Central memory CD8-positive, alpha-beta T cell (primary cell): Measurements from ENCODE around the gene RNF144A.

Experiments used
- ATAC-seq: fragments of 150-1000 bp; cut with Tn5 transposase; replicated peaks from 2 replicates; pipeline ENCODE4 v1.10.0; 2022; ENCODE audit warnings: mild to moderate bottlenecking, moderate FRiP score, moderate number of reproducible peaks; ENCODE audit not compliant: poor library complexity, severe bottlenecking; ENCODE audit errors: extremely low read depth
- DNase-seq, 2 donors: peaks; one replicate each; pipeline ENCODE4 v3.0.0; 2021; ENCODE audit warnings: low spot score in 2 of 2
- H3K27ac Mint-ChIP-seq: one replicate; pipeline ENCODE4 v1.8.0; 2022; ENCODE audit warnings: low read depth, mild to moderate bottlenecking, moderate library complexity, mixed read lengths
- H3K27me3 Mint-ChIP-seq: one replicate; pipeline ENCODE4 v1.8.0; 2022; ENCODE audit warnings: mixed read lengths
- H3K36me3 Mint-ChIP-seq: one replicate; pipeline ENCODE4 v1.8.0; 2022; ENCODE audit warnings: mild to moderate bottlenecking, moderate library complexity, mixed read lengths; ENCODE audit not compliant: insufficient read depth
- H3K4me1 Mint-ChIP-seq: one replicate; pipeline ENCODE4 v1.8.0; 2022; ENCODE audit warnings: mixed read lengths
- H3K4me3 Mint-ChIP-seq: one replicate; pipeline ENCODE4 v1.8.0; 2022; ENCODE audit warnings: mild to moderate bottlenecking, moderate library complexity, mixed read lengths
- H3K9me3 Mint-ChIP-seq: one replicate; pipeline ENCODE4 v1.8.0; 2022; ENCODE audit warnings: mixed read lengths

The RNF144A gene

DNA sequence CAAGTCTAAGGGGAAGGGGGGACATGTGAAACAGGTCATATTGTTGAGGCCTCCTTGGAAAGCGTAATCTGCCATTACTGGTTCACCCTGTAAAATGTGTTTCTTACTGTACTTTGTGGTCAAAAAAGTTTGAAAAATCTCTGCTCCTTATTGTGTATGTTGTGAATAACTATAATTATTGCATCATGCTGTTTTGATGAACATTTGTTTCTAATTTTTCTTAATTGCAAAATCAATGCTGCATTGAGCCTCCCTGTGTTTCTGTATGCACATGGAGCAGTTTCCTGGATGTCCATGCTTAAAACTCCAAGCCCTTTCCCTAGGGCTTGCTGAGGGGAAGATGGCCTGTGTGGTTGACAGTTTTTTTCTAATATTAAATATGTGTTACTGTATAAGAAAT, 158.6 kb downstream of the RNF144A start:
- ATAC-seq (no peak), DNase-seq (no peak)
- Mint-ChIP-seq H3K4me1 (no peaks in the 10 kb centered on the region), H3K27me3 (no peaks in the 10 kb centered on the region), H3K36me3 (peaks cover 1% of the 10 kb centered on the region), H3K9me3 (no peaks in the 10 kb centered on the region), H3K4me3 (no peak overlapping the region), H3K27ac (no peak overlapping the region)

DNA sequence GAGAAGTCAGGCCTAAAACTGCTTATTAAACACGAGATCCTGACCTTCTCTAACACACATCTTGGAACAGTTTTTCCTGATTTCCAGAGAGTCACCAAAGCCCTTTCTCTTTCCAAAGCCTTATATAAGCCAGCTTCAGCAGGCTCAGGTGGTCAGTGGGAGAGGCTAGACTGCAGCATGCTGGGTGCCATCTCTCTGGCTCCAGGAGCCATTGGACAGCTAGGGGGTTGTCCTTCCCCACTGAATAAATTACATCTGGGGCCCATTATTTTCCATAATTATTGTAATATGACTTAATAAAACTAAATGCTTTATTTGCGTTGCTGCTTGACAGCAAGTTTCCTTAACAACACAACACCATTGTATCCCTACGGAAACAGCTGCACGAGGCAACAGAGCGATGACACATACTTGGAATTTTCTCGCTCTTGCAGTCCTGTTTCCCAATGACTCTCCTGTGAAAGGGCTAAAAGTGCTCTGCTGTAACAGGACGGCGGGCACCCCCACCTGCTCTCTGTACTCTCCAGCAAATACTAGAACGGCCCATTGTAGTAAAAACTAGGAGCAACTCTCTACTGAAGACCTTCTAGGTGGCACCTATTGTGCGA, 160.6 kb downstream of the RNF144A start:
- no peak for DNase-seq
- H3K4me1 Mint-ChIP-seq: no peaks in the 10 kb centered on the region

DNA sequence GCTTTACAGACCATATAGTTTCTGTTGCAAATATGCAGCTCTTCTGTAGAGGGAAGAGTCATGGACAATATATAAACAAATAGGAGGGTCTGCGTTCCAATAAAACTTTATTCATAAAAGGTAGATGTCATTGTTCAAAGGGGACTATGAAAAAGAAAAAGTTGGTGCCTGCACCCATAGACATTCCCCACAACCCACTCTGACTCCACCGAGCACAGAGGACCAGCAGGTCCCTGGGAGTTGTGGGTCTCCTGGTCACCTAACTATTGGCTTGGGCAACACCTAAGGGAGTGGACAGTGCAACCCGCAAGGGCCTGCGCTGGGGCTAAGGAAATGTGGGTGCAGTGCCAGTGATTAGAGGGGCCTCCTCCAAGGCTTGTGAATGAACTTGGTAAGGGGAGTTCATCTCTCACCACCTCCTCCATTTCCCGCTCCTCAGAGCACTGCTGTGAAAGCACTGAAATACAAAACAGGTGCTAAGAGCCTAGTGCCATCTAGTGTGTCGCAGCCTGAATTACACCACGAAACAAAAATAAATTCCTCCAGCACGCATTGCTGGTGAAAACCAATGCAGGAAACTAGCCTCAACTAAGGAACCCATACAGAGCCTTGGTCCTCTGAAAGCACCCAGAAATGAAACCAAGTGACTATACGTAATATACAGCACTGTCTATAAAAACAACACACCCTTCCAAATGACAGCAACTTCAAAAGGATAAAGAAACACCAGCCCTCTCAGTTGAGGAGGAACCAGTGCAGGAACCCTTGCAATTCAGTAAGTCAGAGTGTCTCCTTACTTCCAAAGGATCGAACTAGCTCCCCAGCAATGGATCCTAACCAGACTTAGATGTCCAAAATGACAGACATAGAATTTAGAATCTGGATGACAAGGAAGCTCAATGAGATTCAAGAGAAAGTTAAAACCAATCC, 166.6 kb downstream of the RNF144A start:
- peak; percentile 19 for ATAC-seq
- H3K27me3 Mint-ChIP-seq: peaks cover 19% of the 10 kb centered on the region
- H3K4me3 Mint-ChIP-seq: no peak overlapping the region
- H3K4me1 Mint-ChIP-seq: no peaks in the 10 kb centered on the region
- no peaks in the 10 kb centered on the region for H3K36me3 Mint-ChIP-seq
- H3K9me3 Mint-ChIP-seq: no peaks in the 10 kb centered on the region
- DNase-seq: no peak
- no peak overlapping the region for H3K27ac Mint-ChIP-seq

More for the DNA sequence above, 160.6 kb downstream of the RNF144A start:
- Mint-ChIP-seq H3K27me3 (no peaks in the 10 kb centered on the region), H3K36me3 (peaks cover 1% of the 10 kb centered on the region), H3K4me3 (no peak overlapping the region), H3K27ac (no peak overlapping the region), H3K9me3 (no peaks in the 10 kb centered on the region)
- no peak for ATAC-seq

DNA sequence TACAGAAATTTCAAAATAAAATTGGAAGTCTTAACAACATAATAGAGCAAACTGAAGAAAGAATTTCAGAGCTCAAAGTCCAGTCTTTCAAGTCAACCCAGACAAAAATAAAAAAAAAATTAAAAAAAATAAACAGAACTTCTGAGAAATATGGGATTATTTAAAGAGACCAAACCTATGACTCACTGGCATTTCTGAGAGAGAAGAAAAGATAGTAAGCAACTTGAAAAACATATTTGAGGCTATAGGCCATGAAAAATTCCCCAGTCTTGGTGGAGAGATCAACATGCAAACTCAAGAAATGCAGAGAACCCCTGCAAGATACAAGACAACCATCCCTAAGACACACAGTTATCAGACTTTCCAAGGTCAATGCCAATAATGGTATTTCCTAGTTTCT, 167.4 kb downstream of the RNF144A start:
- Mint-ChIP-seq H3K27me3 (peaks cover 19% of the 10 kb centered on the region), H3K9me3 (no peaks in the 10 kb centered on the region), H3K4me3 (no peak overlapping the region), H3K27ac (no peak overlapping the region), H3K36me3 (no peaks in the 10 kb centered on the region), H3K4me1 (no peaks in the 10 kb centered on the region)
- DNase-seq (no peak), ATAC-seq (no peak)

DNA sequence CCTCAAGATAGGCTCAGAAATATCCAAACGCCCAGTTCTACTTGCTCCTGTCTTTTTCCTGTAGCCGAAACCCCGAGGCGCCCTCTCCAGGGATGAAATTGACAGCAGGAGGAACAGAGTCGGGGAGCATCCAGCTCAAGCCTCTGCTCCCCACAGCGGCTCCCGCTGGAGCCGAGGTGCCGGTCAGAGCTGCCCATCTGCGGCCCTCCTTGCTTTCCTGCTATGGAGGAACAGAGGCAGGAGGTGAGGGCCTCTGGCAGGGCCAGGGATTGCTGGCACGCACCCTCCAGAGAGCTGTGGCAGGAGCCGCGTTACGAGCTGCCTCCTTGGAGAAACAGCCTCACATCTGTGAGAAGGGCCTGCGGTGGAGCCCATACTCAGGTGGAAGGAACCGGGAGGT, 172.1 kb downstream of the RNF144A start:
- Mint-ChIP-seq H3K36me3 (no peaks in the 10 kb centered on the region), H3K9me3 (no peaks in the 10 kb centered on the region), H3K4me3 (no peak overlapping the region), H3K4me1 (no peaks in the 10 kb centered on the region), H3K27me3 (peaks cover 19% of the 10 kb centered on the region), H3K27ac (no peak overlapping the region)
- DNase-seq (no peak), ATAC-seq (no peak)

DNA sequence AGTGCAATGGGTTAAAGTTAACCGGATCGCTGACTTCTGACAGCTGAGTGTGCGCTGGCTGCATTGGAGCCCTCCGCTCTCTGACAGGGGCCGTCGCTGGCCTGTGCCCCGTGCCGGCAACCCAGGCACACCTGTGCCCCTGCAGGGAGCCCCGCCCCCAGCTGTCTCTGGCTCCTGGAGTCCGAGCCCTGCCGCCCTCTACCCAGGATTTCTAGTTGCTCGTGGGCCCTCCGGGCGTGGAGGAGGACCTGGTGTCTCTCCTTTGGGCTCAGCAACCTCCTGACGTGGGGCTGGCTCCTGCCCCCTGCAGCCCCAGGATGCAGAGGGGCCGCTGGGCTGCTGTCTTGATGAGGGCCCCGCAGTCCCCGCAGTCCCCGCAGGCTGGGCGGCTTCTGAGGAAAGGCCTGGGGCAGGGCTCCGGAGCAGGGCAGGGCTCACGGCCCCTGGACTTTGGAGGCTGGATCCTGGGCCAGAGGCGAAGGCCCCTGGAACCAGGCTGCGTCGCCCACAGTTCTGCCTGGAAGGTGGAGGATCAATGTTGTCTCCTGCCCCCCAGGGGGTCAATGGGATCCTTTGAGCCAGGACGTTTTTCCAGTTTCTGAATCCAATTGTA, 172.8 kb downstream of the RNF144A start:
- Mint-ChIP-seq H3K4me3 (no peak overlapping the region), H3K27me3 (peaks cover 19% of the 10 kb centered on the region), H3K4me1 (no peaks in the 10 kb centered on the region), H3K27ac (no peak overlapping the region), H3K9me3 (no peaks in the 10 kb centered on the region), H3K36me3 (no peaks in the 10 kb centered on the region)
- ATAC-seq (no peak), DNase-seq (no peak)

DNA sequence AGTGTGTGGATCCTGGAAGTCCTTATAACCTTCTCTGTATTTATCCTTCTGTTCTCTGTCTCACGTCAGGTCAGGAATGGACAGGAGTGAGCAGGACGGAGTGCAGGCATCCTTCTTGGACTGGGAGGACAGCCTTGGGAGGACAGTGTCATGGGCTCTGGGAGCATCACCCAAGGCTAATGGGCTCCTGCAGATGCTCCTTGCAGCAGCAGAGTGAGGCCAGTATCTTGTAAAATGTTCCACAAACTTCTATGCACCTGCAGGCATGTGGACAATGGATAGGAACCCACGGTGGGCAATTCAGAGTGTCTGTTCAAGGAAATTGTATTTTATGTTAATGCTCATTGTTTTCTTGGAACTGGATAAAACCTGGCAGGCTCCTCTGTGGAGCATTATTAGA, 176.2 kb downstream of the RNF144A start:
- DNase-seq (no peak), ATAC-seq (no peak)
- peaks cover 7% of the 10 kb centered on the region for H3K4me1 Mint-ChIP-seq
- no peaks in the 10 kb centered on the region for H3K9me3 Mint-ChIP-seq
- peaks cover 4% of the 10 kb centered on the region for H3K27me3 Mint-ChIP-seq
- no peak overlapping the region for H3K27ac Mint-ChIP-seq
- peaks cover 4% of the 10 kb centered on the region for H3K36me3 Mint-ChIP-seq
- no peak overlapping the region for H3K4me3 Mint-ChIP-seq
